GM20000 (cell line): ENCODE results near the gene CEMIP2.

Source experiments
- DNase-seq: peaks from one replicate; pipeline ENCODE4 v3.0.0; 2012; ENCODE audit warnings: low spot score
- TF ChIP-seq, protein P1 (sequence below): IDR thresholded peaks from 2 replicates; pipeline ENCODE4 v1.5.1; 2012; ENCODE audit warnings: mild to moderate bottlenecking, control low read depth; ENCODE audit errors: extremely low read depth, missing control alignments

Gene CEMIP2

DNA sequence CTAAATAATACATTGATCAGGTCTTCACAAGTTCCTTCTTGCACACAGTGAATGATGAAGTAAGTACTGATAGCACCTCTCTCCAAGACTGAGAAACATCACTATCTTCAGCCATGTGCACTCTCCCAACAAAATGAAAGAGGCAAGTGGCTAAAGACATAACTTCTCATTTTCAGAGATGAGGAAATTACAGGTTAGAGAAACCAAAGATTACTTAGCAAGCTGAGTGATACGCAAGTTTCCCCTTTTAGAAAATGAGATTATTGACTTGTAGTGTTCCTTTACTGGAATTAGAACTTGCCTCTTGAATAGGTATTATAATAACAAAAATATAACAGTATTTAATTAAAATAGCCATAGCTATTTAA, 21.6 kb downstream of the CEMIP2 start:
- no peak for DNase-seq
- TF ChIP-seq, protein P1, sequence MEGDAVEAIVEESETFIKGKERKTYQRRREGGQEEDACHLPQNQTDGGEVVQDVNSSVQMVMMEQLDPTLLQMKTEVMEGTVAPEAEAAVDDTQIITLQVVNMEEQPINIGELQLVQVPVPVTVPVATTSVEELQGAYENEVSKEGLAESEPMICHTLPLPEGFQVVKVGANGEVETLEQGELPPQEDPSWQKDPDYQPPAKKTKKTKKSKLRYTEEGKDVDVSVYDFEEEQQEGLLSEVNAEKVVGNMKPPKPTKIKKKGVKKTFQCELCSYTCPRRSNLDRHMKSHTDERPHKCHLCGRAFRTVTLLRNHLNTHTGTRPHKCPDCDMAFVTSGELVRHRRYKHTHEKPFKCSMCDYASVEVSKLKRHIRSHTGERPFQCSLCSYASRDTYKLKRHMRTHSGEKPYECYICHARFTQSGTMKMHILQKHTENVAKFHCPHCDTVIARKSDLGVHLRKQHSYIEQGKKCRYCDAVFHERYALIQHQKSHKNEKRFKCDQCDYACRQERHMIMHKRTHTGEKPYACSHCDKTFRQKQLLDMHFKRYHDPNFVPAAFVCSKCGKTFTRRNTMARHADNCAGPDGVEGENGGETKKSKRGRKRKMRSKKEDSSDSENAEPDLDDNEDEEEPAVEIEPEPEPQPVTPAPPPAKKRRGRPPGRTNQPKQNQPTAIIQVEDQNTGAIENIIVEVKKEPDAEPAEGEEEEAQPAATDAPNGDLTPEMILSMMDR, result no peak

DNA sequence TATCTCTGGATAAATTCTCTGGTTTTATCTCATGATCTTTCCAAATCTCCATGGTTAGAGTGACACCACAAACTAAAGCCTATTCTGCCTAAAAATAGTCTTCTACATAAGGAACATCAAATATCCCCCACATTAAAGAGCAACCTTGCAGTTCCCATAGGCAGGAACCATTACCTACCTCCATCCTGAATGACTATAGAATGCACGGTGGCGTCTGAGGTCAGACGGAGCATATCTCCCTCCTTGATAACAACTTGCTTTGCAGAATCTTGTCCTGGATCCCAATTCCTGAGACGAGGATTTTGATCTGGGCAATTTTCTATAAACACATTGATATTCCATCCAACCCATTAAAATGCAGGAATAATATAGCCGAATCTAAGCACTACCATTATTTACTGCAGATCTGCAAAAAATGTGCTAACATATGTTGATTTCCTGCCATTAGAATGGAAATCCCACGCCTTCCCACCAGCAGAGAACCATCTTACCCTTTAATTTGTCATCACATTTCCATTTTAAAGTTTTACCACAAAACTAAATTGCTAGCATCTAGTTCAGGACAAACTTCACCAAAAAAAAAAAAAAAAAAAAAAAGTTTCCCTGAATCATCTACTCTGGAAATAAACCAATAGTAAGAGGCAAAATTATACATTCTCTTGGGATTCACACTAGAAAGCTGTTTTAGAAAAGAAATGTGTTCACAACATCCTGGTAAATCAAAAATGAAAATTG, 22.1 kb downstream of the CEMIP2 start:
- TF ChIP-seq, protein P1, result no peak
- DNase-seq, result no peak

DNA sequence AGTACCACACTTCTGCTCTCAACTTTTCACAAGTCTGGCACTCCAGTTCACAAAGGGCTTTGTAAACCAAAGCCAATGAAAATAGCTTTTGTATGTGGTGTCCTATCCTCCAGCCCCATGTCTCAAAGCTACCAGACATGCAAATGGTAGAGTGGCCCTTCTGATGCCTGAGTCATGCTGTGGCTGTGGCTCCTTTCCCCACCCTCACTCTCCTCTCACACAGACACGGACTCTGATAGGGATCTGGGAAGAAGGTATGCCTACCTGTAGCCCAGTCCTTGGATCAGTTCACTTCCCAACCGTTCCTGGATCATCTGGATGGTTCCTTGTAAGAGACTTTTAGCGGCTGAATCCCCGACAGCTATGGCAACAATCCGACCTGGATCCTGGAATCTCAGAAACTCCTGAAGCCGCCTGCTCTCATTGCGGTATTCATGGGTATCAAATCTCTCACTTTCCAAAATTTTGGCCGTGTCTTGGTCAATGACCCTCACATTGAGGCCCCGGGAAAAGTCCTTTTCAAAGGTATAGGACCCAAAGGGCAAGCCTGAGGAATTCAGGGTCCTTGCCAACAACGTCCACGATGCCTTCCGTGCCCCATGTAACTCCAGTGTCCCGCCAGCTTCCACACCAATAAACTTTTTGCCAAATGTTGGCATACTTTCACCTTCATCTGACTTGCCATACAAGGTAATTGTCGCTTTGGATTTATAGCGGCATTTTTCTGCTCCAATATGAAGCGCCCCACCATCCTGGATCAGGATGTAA, 23.4 kb downstream of the CEMIP2 start:
- TF ChIP-seq, protein P1, result no peak
- DNase-seq, result no peak

DNA sequence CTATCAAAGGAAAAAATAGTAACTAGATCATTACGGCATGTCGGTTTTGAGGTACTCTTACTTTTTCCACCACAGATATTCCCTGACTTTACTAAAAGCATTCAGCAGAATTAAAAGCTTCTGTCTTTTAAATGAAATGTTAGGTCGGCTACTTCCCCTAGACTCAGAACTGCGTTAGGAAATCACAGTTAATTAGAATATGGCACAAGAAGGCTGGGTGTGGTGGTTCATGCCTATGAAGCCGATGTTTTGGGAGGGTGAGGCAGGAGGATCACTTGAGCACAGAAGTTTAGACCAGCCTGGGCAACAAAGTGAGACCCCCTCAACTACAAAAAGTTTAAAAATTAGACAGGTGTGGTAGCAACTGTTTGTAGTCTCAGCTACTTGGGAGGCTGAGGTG, 24.4 kb downstream of the CEMIP2 start:
- DNase-seq, result no peak
- TF ChIP-seq, protein P1, result no peak

DNA sequence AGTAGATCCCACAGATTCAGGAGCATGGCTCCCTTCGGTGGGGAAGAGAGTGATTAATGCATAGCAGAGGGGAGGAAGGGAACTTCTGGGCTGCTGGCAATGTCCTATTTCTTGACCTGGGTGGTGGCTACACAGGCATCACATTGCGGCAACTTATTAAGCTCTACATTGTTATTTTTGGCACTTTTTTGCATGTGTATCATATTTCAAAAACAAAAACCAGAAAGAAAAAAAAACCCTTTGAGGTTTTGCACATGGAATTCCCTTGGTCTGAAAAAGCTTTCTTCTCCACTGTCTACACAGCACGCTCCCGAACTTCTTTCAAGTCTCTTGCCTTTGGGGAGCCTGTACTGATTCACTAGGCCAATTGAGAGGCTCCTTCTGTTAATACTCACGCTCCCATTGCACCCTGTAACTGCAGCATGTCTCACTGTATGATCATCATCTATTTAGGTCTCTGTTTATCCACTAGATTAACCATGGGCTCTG, 25.1 kb downstream of the CEMIP2 start:
- DNase-seq, result no peak
- TF ChIP-seq, protein P1, result no peak

DNA sequence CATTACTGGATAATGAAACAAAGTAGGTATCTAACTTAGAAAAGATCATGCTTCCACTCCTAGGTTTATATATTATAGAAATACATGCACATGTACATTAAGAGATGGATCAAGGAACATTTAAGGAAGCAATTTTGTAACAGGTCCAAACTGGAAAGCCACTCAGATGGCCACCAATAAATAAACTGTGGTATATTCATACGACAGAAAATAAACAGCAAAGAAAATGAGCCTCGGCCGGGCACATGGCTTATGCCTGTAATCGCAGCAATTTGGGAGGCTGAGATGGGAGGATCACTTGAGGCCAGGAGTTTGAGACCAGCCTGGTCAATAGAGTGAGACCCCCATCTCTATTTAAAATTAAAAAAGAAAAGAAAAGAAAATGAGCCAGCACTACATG, 25.6 kb downstream of the CEMIP2 start:
- no peak for DNase-seq
- TF ChIP-seq, protein P1, result no peak

DNA sequence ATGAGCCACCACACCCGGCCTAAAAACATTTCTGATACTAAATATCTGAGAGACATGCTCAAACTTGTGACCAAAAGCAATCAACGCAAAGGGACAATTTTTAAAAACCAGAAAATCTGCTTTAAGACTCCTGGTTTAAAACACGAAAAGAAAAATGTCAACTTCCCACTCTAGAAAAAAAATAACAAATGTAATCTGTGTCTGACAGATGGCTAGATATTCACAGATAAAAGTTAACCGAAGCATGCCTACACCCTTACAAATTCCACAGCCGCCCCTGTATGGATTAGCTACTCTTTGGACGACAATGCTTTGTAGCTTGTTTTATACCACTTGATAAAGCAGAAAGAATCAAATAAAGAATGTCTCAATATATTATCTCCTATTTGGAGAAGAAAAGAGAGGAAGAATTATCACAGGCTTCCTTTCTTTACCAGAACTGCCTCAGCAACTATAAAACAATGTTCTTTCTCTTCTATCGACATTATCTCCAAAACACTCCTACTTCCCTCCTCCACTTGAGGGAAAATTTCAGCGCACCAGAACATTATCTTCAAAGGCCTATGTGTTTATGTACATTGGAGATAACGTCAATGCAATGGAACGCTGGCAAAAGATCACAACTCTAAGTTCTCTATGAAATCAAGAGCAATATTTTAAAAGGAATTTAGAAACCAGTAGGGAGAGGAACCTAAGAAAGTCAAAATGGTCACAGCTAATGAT, 26.2 kb downstream of the CEMIP2 start:
- DNase-seq, result no peak
- TF ChIP-seq, protein P1, result no peak
